OCI-LY3 (cell line): ENCODE results near the gene CEP70.

ENCODE experiments used
- EZH2phosphoT487 ChIP-seq: fragments of 200-600 bp; shearing (Covaris generic); IDR thresholded peaks from 2 replicates; pipeline ENCODE4 v1.6.1; 2018; ENCODE audit warnings: antibody characterized with exemption, mixed run types, low read depth
- TF ChIP-seq, protein P1 (sequence below): fragments of 200-600, 300-600 bp; sonication (generic); IDR thresholded peaks from 2 replicates; pipeline ENCODE4 v1.5.1; 2014; ENCODE audit warnings: antibody characterized with exemption, low read length, low read depth

GRCh38 chr3:138497021-138497420, 97.0 kb downstream of the CEP70 start:
- TF ChIP-seq, protein P1, sequence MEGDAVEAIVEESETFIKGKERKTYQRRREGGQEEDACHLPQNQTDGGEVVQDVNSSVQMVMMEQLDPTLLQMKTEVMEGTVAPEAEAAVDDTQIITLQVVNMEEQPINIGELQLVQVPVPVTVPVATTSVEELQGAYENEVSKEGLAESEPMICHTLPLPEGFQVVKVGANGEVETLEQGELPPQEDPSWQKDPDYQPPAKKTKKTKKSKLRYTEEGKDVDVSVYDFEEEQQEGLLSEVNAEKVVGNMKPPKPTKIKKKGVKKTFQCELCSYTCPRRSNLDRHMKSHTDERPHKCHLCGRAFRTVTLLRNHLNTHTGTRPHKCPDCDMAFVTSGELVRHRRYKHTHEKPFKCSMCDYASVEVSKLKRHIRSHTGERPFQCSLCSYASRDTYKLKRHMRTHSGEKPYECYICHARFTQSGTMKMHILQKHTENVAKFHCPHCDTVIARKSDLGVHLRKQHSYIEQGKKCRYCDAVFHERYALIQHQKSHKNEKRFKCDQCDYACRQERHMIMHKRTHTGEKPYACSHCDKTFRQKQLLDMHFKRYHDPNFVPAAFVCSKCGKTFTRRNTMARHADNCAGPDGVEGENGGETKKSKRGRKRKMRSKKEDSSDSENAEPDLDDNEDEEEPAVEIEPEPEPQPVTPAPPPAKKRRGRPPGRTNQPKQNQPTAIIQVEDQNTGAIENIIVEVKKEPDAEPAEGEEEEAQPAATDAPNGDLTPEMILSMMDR: no peak
- no peak for TF ChIP-seq EZH2phosphoT487
